ENCODE data around the gene KLHDC7A.

KLHDC7A gene

DNA sequence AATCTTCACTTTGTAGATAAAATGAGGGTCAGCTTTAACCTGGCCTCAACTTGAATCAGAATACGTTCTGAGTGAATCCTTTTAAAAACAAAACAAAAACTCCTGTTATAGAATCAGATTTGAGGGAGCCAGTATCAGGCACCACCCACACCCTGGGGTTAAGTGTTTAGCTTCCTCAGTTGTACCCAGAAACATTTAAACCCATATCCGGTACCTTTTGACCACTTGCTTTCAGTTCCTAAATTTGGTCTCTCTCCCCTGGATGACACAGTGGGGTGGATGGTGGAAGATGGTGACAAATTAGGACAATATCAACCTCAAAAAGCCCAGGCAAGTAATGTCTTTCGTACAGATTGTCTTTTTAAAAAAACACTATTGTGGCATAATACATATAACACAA lies 10.4 kb downstream of the KLHDC7A start:
- TF ChIP-seq, protein P1, sequence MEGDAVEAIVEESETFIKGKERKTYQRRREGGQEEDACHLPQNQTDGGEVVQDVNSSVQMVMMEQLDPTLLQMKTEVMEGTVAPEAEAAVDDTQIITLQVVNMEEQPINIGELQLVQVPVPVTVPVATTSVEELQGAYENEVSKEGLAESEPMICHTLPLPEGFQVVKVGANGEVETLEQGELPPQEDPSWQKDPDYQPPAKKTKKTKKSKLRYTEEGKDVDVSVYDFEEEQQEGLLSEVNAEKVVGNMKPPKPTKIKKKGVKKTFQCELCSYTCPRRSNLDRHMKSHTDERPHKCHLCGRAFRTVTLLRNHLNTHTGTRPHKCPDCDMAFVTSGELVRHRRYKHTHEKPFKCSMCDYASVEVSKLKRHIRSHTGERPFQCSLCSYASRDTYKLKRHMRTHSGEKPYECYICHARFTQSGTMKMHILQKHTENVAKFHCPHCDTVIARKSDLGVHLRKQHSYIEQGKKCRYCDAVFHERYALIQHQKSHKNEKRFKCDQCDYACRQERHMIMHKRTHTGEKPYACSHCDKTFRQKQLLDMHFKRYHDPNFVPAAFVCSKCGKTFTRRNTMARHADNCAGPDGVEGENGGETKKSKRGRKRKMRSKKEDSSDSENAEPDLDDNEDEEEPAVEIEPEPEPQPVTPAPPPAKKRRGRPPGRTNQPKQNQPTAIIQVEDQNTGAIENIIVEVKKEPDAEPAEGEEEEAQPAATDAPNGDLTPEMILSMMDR (conservative IDR thresholded peaks at IDR 0.05; ENCODE audit: control insufficient read depth, insufficient read depth, low read depth, low read length): no peak
- DNase-seq (ENCODE audit: low read depth): no peak
- H3K4me3 ChIP-seq (ENCODE audit: control insufficient read depth, low read depth, low read length): no peak overlapping the region

DNA sequence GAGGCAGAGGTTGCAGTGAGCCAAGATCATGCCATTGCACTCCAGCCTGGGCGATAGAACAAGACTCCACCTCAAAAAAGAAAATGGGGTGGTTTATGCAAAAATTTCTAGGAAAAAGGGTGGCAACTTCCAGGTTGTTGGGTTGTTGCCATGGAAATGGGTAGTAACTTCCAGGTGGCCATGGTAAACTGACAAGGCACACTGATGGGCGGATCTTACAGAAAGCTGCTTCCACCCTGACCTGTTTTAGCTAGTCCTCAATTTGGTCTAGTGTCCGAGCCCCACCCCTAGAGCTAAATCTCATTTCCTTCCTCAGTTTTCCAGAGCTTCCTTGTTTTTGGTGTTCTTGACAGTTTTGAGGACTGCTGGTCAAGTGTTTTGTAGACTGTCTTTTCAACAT lies 13.6 kb downstream of the KLHDC7A start:
- H3K4me3 ChIP-seq (ENCODE audit: control insufficient read depth, low read depth, low read length): no peak overlapping the region
- DNase-seq (ENCODE audit: low read depth): no peak
- TF ChIP-seq, protein P1 (conservative IDR thresholded peaks at IDR 0.05; ENCODE audit: control insufficient read depth, insufficient read depth, low read depth, low read length): no peak

DNA sequence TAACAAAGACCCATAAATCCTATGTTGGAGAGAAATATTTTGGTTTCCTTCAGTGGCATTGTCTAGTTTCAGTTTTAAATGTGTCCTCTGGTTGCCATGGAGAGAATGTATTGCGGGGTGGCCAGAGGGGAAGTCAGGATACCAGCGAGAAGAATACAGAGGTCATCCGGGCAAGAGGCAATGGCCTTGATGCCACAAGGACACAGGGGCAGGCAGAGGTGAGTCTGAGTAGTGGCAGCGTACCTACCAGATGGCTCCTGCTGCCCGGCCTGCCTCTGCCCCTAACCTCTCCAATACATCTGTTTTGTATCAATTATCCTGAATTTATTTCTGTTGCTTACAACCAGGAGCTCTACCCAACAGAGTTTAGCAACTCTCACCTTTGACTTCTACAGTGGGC lies 14.9 kb downstream of the KLHDC7A start:
- TF ChIP-seq, protein P1 (conservative IDR thresholded peaks at IDR 0.05; ENCODE audit: control insufficient read depth, insufficient read depth, low read depth, low read length): no peak

DNA sequence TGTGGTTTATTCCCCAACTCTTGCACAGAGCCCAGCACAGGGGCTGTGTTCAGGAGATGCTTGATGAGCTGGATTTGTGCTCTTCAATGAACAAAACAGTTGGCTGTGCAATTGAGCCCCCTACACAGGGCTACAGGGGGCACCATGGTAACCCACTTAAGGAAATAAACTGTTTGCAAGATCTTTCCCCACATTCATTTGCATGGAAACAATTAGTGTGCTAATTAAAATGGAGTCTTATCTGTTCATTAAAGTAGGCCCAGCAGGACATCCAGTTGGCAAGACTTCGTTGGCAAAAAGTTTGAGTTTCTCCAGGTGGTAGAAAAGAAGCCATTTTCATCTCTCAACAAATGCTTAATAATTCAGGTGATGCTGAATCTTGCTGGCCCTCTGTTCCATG lies 15.3 kb downstream of the KLHDC7A start:
- no peak for DNase-seq (ENCODE audit: low read depth)
- H3K4me3 ChIP-seq (ENCODE audit: control insufficient read depth, low read depth, low read length): no peak overlapping the region
- TF ChIP-seq, protein P1 (conservative IDR thresholded peaks at IDR 0.05; ENCODE audit: control insufficient read depth, insufficient read depth, low read depth, low read length): no peak

More for the DNA sequence above, 14.9 kb downstream of the KLHDC7A start:
- H3K4me3 ChIP-seq (ENCODE audit: control insufficient read depth, low read depth, low read length): no peak overlapping the region
- no peak for DNase-seq (ENCODE audit: low read depth)

DNA sequence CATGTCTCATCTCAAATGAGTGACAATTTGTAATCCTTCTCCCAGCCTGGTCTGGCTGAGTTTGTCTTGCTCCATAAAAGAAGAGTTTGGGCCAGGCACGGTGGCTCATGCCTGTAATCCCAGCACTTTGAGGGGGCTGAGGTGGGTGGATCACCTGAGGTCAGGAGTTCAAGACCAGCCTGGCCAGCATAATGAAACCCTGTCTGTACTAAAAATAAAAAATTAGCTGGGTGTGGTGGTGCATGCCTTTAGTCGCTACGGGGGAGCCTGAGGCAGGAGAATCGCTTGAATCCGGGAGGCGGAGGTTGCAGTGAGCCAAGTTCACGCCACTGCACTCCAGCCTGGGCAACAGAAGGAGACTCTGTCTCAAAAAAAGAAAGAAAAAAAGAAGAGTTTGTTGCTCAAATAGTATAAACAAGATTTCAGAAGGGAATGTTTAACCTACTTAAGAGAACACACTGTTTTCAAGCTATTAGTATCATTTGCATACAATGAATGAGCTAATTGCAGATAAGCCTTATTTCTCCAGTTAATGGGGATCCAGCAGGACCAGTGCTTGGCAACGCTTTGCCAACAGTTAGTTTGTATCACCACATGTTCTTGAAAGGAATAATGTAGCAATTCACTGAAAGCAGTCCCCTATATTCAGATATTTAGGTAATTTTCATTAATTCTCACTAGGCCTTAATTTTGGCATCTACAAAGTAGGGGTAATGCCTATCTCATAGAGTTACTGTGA lies 15.9 kb downstream of the KLHDC7A start:
- no peak for DNase-seq (ENCODE audit: low read depth)
- TF ChIP-seq, protein P1 (conservative IDR thresholded peaks at IDR 0.05; ENCODE audit: control insufficient read depth, insufficient read depth, low read depth, low read length): no peak
- H3K4me3 ChIP-seq (ENCODE audit: control insufficient read depth, low read depth, low read length): no peak overlapping the region

DNA sequence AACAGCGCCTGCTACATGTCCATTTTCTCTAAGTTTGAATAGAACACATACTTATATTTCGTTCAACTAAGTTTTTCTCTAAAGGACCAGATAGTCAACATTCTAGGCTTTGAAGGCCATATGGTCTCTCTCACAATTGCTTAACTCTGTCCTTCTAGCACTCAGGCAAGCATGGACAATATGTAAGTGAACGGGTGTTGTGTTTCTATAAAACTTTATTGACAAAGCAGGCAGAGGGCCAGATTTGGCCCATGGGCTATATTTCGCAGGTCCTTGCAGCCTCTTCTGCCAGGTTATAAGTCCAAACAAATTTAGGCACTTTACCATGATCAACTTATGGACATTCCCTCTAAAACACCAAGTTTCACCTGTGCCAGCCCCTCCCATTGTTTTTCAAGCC lies 21.1 kb downstream of the KLHDC7A start:
- no peak for DNase-seq (ENCODE audit: low read depth)
- TF ChIP-seq, protein P1 (conservative IDR thresholded peaks at IDR 0.05; ENCODE audit: control insufficient read depth, insufficient read depth, low read depth, low read length): no peak
- H3K4me3 ChIP-seq (ENCODE audit: control insufficient read depth, low read depth, low read length): no peak overlapping the region

Data from fibroblast of mammary gland (primary cell).